CD4-positive, alpha-beta memory T cell (primary cell): Measurements from ENCODE around the gene SDCCAG8. TPM values are rescaled to one million over a fixed set of nuclear protein-coding genes. Genes with fewer than 3 reads are reported as not detected.
A peak's percentile ranks its signal among the peaks of the same experiment; 100 is the strongest.

Source experiments
- CTCF ChIA-PET: fragments of 350-600 bp; sonication (Branson Sonifier 250); formaldehyde crosslinking; loops from one replicate; lab custom pipeline; 2021; ENCODE audit warnings: inconsistent platforms; ENCODE audit not compliant: partially characterized antibody; lab: Charles Lee
- POLR2A ChIA-PET: fragments of 350-600 bp; sonication (Branson Sonifier 250); formaldehyde crosslinking; loops from one replicate; lab custom pipeline; 2021; ENCODE audit not compliant: partially characterized antibody; lab: Charles Lee
- DNase-seq, 5 donors: peaks; one replicate each; pipeline versions ENCODE4 v3.0.0 to v3.0.0-alpha.2; 2020 to 2022; ENCODE audit warnings: mixed read lengths in 1 of 5
- H3K27ac ChIP-seq: one replicate; pipeline ENCODE4 v1.7.0; 2013; ENCODE audit warnings: low read depth, low read length
- H3K27me3 ChIP-seq: 2 replicates; pipeline ENCODE4 v1.7.0; 2013; ENCODE audit warnings: mild to moderate bottlenecking, low read length, moderate library complexity; ENCODE audit not compliant: insufficient read depth
- H3K36me3 ChIP-seq: 2 replicates; pipeline ENCODE4 v1.7.0; 2013; ENCODE audit warnings: mild to moderate bottlenecking, low read length, moderate library complexity; ENCODE audit not compliant: insufficient read depth
- H3K4me1 ChIP-seq: 2 replicates; pipeline ENCODE4 v1.7.0; 2013; ENCODE audit warnings: mild to moderate bottlenecking, low read length, moderate library complexity; ENCODE audit not compliant: insufficient read depth
- H3K4me3 ChIP-seq, 2 donors: one replicate each; pipeline ENCODE4 v1.7.0; 2013; ENCODE audit warnings: low read length in 2 of 2, mild to moderate bottlenecking in 1 of 2
- H3K9me3 ChIP-seq, 2 donors: one replicate each; pipeline ENCODE4 v1.7.0; 2013; ENCODE audit warnings: low read length in 2 of 2, control low read depth in 1 of 2; ENCODE audit not compliant: control insufficient read depth in 1 of 2
- H3K27ac Mint-ChIP-seq, 7 donors: one replicate each; pipeline ENCODE4 v1.8.0; 2020 to 2021; ENCODE audit warnings: mixed read lengths in 7 of 7, mild to moderate bottlenecking in 6 of 7, inconsistent platforms in 3 of 7, moderate library complexity in 3 of 7
- H3K27me3 Mint-ChIP-seq, 2 donors: one replicate each; pipeline ENCODE4 v1.8.0; 2020 to 2021; ENCODE audit warnings: mixed read lengths in 2 of 2
- H3K36me3 Mint-ChIP-seq, 2 donors: one replicate each; pipeline ENCODE4 v1.8.0; 2020 to 2021; ENCODE audit warnings: mixed read lengths in 2 of 2, inconsistent platforms in 1 of 2, mild to moderate bottlenecking in 1 of 2
- H3K4me1 Mint-ChIP-seq, 4 donors: one replicate each; pipeline ENCODE4 v1.8.0; 2020 to 2021; ENCODE audit warnings: mixed read lengths in 4 of 4, mild to moderate bottlenecking in 1 of 4
- H3K4me3 Mint-ChIP-seq, 8 donors: one replicate each; pipeline ENCODE4 v1.8.0; 2020 to 2021; ENCODE audit warnings: mixed read lengths in 8 of 8, mild to moderate bottlenecking in 7 of 8, moderate library complexity in 6 of 8, inconsistent platforms in 3 of 8
- H3K9me3 Mint-ChIP-seq, 8 donors: one replicate each; pipeline ENCODE4 v1.8.0; 2020 to 2021; ENCODE audit warnings: mixed read lengths in 8 of 8, mild to moderate bottlenecking in 5 of 8, inconsistent platforms in 3 of 8, moderate library complexity in 1 of 8
- intact Hi-C: fragments of 100-400 bp; cut with micrococcal nuclease; formaldehyde crosslinking; loops from one replicate; pipeline ENCODE4 v1.15.1; 2023
- polyA plus RNA-seq, 2 donors: library from polyadenylated mRNA; unstranded; fragments of 300-500 nt; fragmentation: Illumina TruSeq; gene quantifications; one replicate each; pipeline ENCODE4 v1.2.3, GENCODE V29; 2021
- total RNA-seq, 2 experiments: library from RNA; stranded (reverse); gene quantifications; one replicate each; pipeline ENCODE4 v1.2.3, GENCODE V29; 2021

The SDCCAG8 gene
- total and polyA plus RNA-seq, 4 experiments from 2014 or later: 19.0 to 35.7 (median 27.7) TPM

- intact Hi-C loops: no loop called here
- CTCF ChIA-PET: no interaction called here
- H3K4me3 Mint-ChIP-seq: no peak overlapping the region
- H3K27ac Mint-ChIP-seq: no peak overlapping the region
- no peaks in the 10 kb centered on the region for H3K27me3 ChIP-seq
- H3K36me3 ChIP-seq: no peaks in the 10 kb centered on the region
- peaks cover 0 to 1% (median 0%) of the 10 kb centered on the region in 4 donors for H3K4me1 Mint-ChIP-seq
- no peaks in the 10 kb centered on the region for H3K9me3 Mint-ChIP-seq
- H3K36me3 Mint-ChIP-seq: peaks cover 8 to 20% of the 10 kb centered on the region in 2 donors
- H3K9me3 ChIP-seq: no peaks in the 10 kb centered on the region
- DNase-seq: no peak
- no peak overlapping the region for H3K27ac ChIP-seq
- POLR2A ChIA-PET: no interaction called here
- no peaks in the 10 kb centered on the region for H3K27me3 Mint-ChIP-seq
- no peak overlapping the region for H3K4me3 ChIP-seq
- H3K4me1 ChIP-seq: no peaks in the 10 kb centered on the region
Measured at GRCh38 chr1:243438146-243438545, 182.3 kb downstream of the SDCCAG8 start.

- ChIA-PET CTCF (no interaction called here), POLR2A (no interaction called here)
- peaks cover 7 to 22% of the 10 kb centered on the region in 2 donors for H3K36me3 Mint-ChIP-seq
- Histone ChIP-seq H3K27ac (no peak overlapping the region), H3K27me3 (no peaks in the 10 kb centered on the region), H3K4me3 (no peak overlapping the region), H3K9me3 (no peaks in the 10 kb centered on the region), H3K36me3 (no peaks in the 10 kb centered on the region), H3K4me1 (no peaks in the 10 kb centered on the region)
- no peak overlapping the region for H3K4me3 Mint-ChIP-seq
- H3K27ac Mint-ChIP-seq: no peak overlapping the region
- peaks cover 0 to 1% (median 0%) of the 10 kb centered on the region in 4 donors for H3K4me1 Mint-ChIP-seq
- H3K9me3 Mint-ChIP-seq: no peaks in the 10 kb centered on the region
- H3K27me3 Mint-ChIP-seq: no peaks in the 10 kb centered on the region
- intact Hi-C loops: no loop called here
- no peak for DNase-seq
Measured at GRCh38 chr1:243438815-243439214, 183.0 kb downstream of the SDCCAG8 start.

- Histone ChIP-seq H3K4me3 (no peak overlapping the region), H3K36me3 (no peaks in the 10 kb centered on the region), H3K27me3 (no peaks in the 10 kb centered on the region), H3K4me1 (no peaks in the 10 kb centered on the region), H3K9me3 (no peaks in the 10 kb centered on the region), H3K27ac (no peak overlapping the region)
- POLR2A ChIA-PET: no interaction called here
- H3K4me1 Mint-ChIP-seq: peaks cover 0 to 1% (median 0%) of the 10 kb centered on the region in 4 donors
- no peaks in the 10 kb centered on the region for H3K9me3 Mint-ChIP-seq
- CTCF ChIA-PET: interaction anchor here (1.2 kb wide), 1 partner anchor 859 kb away, joined by 3 read pairs; no protein-coding TSS in a partner anchor
- no peak overlapping the region for H3K4me3 Mint-ChIP-seq
- DNase-seq: no peak
- no peak overlapping the region for H3K27ac Mint-ChIP-seq
- H3K36me3 Mint-ChIP-seq: peaks cover 7 to 25% of the 10 kb centered on the region in 2 donors
- H3K27me3 Mint-ChIP-seq: no peaks in the 10 kb centered on the region
- intact Hi-C loops: no loop called here
Measured at GRCh38 chr1:243440406-243440805, 184.6 kb downstream of the SDCCAG8 start.

- CTCF ChIA-PET: no interaction called here
- intact Hi-C loops: no loop called here
- Mint-ChIP-seq H3K36me3 (peaks cover 7 to 31% of the 10 kb centered on the region in 2 donors), H3K27ac (no peak overlapping the region), H3K9me3 (no peaks in the 10 kb centered on the region), H3K4me3 (no peak overlapping the region), H3K4me1 (peaks cover 0 to 1% (median 0%) of the 10 kb centered on the region in 4 donors), H3K27me3 (no peaks in the 10 kb centered on the region)
- POLR2A ChIA-PET: no interaction called here
- Histone ChIP-seq H3K4me1 (no peaks in the 10 kb centered on the region), H3K4me3 (no peak overlapping the region), H3K27ac (no peak overlapping the region), H3K9me3 (no peaks in the 10 kb centered on the region), H3K36me3 (no peaks in the 10 kb centered on the region), H3K27me3 (no peaks in the 10 kb centered on the region)
- DNase-seq: no peak
Measured at GRCh38 chr1:243441601-243442000, 185.8 kb downstream of the SDCCAG8 start.

GRCh38 chr1:243443557-243443956 is 187.7 kb downstream of the SDCCAG8 start:
- H3K27me3 Mint-ChIP-seq: no peaks in the 10 kb centered on the region
- no peak overlapping the region for H3K4me3 Mint-ChIP-seq
- Histone ChIP-seq H3K36me3 (no peaks in the 10 kb centered on the region), H3K4me1 (no peaks in the 10 kb centered on the region), H3K27me3 (no peaks in the 10 kb centered on the region), H3K27ac (no peak overlapping the region), H3K4me3 (no peak overlapping the region), H3K9me3 (no peaks in the 10 kb centered on the region)
- no peak for DNase-seq
- intact Hi-C loops: no loop called here
- no peaks in the 10 kb centered on the region for H3K9me3 Mint-ChIP-seq
- H3K4me1 Mint-ChIP-seq: peaks cover 0 to 5% (median 2%) of the 10 kb centered on the region in 4 donors
- ChIA-PET CTCF (no interaction called here), POLR2A (no interaction called here)
- no peak overlapping the region for H3K27ac Mint-ChIP-seq
- H3K36me3 Mint-ChIP-seq: peaks cover 2 to 25% of the 10 kb centered on the region in 2 donors

- ChIA-PET POLR2A (no interaction called here), CTCF (no interaction called here)
- Mint-ChIP-seq H3K27me3 (no peaks in the 10 kb centered on the region), H3K4me1 (peaks cover 0 to 3% (median 2%) of the 10 kb centered on the region in 4 donors), H3K27ac (no peak overlapping the region), H3K9me3 (no peaks in the 10 kb centered on the region), H3K36me3 (peaks cover 2 to 26% of the 10 kb centered on the region in 2 donors), H3K4me3 (no peak overlapping the region)
- no peak overlapping the region for H3K27ac ChIP-seq
- DNase-seq: no peak
- intact Hi-C loops: no loop called here
- H3K27me3 ChIP-seq: no peaks in the 10 kb centered on the region
- H3K4me3 ChIP-seq: no peak overlapping the region
- no peaks in the 10 kb centered on the region for H3K9me3 ChIP-seq
- H3K36me3 ChIP-seq: no peaks in the 10 kb centered on the region
- H3K4me1 ChIP-seq: no peaks in the 10 kb centered on the region
Measured at GRCh38 chr1:243447347-243447746, 191.5 kb downstream of the SDCCAG8 start.

GRCh38 chr1:243447844-243448243 is 192.0 kb downstream of the SDCCAG8 start:
- ChIA-PET POLR2A (no interaction called here), CTCF (no interaction called here)
- Mint-ChIP-seq H3K27me3 (no peaks in the 10 kb centered on the region), H3K9me3 (no peaks in the 10 kb centered on the region), H3K4me1 (peaks cover 0 to 3% (median 2%) of the 10 kb centered on the region in 4 donors), H3K36me3 (peaks cover 2 to 26% of the 10 kb centered on the region in 2 donors), H3K4me3 (no peak overlapping the region), H3K27ac (peak overlapping the region in 1 of 7 donors; percentile 12)
- Histone ChIP-seq H3K27ac (no peak overlapping the region), H3K4me3 (no peak overlapping the region), H3K36me3 (no peaks in the 10 kb centered on the region), H3K27me3 (no peaks in the 10 kb centered on the region), H3K9me3 (no peaks in the 10 kb centered on the region), H3K4me1 (no peaks in the 10 kb centered on the region)
- intact Hi-C loops: no loop called here
- DNase-seq: no peak

GRCh38 chr1:243449373-243449772 is 193.5 kb downstream of the SDCCAG8 start:
- ChIA-PET POLR2A (no interaction called here), CTCF (no interaction called here)
- no peak overlapping the region for H3K4me3 ChIP-seq
- Mint-ChIP-seq H3K36me3 (peaks cover 2 to 26% of the 10 kb centered on the region in 2 donors), H3K27ac (no peak overlapping the region), H3K4me3 (no peak overlapping the region), H3K4me1 (peaks cover 0 to 3% (median 2%) of the 10 kb centered on the region in 4 donors), H3K9me3 (no peaks in the 10 kb centered on the region), H3K27me3 (no peaks in the 10 kb centered on the region)
- H3K27ac ChIP-seq: no peak overlapping the region
- intact Hi-C loops: no loop called here
- H3K9me3 ChIP-seq: no peaks in the 10 kb centered on the region
- no peak for DNase-seq
- H3K36me3 ChIP-seq: no peaks in the 10 kb centered on the region
- H3K27me3 ChIP-seq: no peaks in the 10 kb centered on the region
- H3K4me1 ChIP-seq: no peaks in the 10 kb centered on the region
